Measurements from ENCODE around the gene CNKSR3.

Gene CNKSR3

GRCh38 chr6:154457046-154457713 is 53.3 kb downstream of the CNKSR3 start:
- H3K27ac ChIP-seq = no peak overlapping the region
- H3K4me3 ChIP-seq = no peak overlapping the region
- H3K9ac ChIP-seq (ENCODE audit: insufficient read length) = no peak overlapping the region
- H3K36me3 ChIP-seq (ENCODE audit: insufficient read depth, low read length) = no peaks in the 10 kb centered on the region
- DNase-seq (ENCODE audit: low read depth, low spot score) = no peak
- TF ChIP-seq POLR2AphosphoS5 (IDR thresholded peaks at IDR 0.05; ENCODE audit: borderline replicate concordance, low read depth, low read length) (no peak), FOXP2 (optimal IDR thresholded peaks at IDR 0.05; ENCODE audit: control extremely low read depth, extremely low read length, insufficient read depth) (no peak), EZH2 (IDR thresholded peaks at IDR 0.05) (no peak)
- no peaks in the 10 kb centered on the region for H3K9me3 ChIP-seq (ENCODE audit: low read depth, low read length)

GRCh38 chr6:154453329-154453728 is 57.2 kb downstream of the CNKSR3 start:
- DNase-seq (ENCODE audit: low read depth, low spot score) = no peak
- Histone ChIP-seq H3K36me3 (ENCODE audit: insufficient read depth, low read length) (no peaks in the 10 kb centered on the region), H3K9me3 (ENCODE audit: low read depth, low read length) (no peaks in the 10 kb centered on the region), H3K4me3 (no peak overlapping the region), H3K27ac (no peak overlapping the region), H3K9ac (ENCODE audit: insufficient read length) (no peak overlapping the region)
- no peak for TF ChIP-seq FOXP2 (optimal IDR thresholded peaks at IDR 0.05; ENCODE audit: control extremely low read depth, extremely low read length, insufficient read depth)
- no peak for TF ChIP-seq EZH2 (IDR thresholded peaks at IDR 0.05)
- no peak for TF ChIP-seq POLR2AphosphoS5 (IDR thresholded peaks at IDR 0.05; ENCODE audit: borderline replicate concordance, low read depth, low read length)

GRCh38 chr6:154450498-154450897 is 60.0 kb downstream of the CNKSR3 start:
- TF ChIP-seq FOXP2 (optimal IDR thresholded peaks at IDR 0.05; ENCODE audit: control extremely low read depth, extremely low read length, insufficient read depth) = no peak
- TF ChIP-seq EZH2 (IDR thresholded peaks at IDR 0.05) = no peak
- no peak for TF ChIP-seq POLR2AphosphoS5 (IDR thresholded peaks at IDR 0.05; ENCODE audit: borderline replicate concordance, low read depth, low read length)
- no peak overlapping the region for H3K27ac ChIP-seq
- H3K9ac ChIP-seq (ENCODE audit: insufficient read length) = no peak overlapping the region
- no peaks in the 10 kb centered on the region for H3K9me3 ChIP-seq (ENCODE audit: low read depth, low read length)
- DNase-seq (ENCODE audit: low read depth, low spot score) = no peak
- H3K4me3 ChIP-seq = no peak overlapping the region
- H3K36me3 ChIP-seq (ENCODE audit: insufficient read depth, low read length) = no peaks in the 10 kb centered on the region

DNA sequence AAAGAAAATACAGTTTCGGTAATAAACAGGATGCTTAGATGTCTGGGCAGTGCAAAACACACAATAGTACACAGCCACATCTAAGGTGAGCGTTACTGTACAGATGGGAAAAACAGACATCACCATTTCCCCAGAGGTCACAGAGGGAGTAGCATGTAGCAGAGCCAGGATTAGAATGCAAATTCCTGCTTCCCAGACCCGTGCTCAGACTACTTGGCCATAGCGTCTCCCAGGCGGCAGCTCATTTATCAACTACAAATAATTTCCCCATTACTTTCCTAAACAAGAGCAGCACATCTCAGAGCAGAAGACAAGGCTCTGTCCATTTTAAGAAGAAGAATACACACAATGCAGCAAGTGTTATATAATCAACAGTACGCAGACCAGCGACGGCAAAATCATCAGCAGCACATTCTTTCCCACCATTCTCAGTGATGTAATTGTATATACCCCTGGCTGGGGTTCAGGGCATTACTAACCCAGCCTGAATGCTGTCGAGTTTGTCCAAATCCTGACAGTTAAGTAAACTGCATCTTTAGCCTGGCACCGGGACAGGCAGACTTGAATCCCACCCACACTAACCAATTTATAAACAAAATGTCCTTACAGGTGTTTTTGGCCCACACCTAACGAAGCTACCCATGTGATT is 61.9 kb downstream of the CNKSR3 start:
- no peak overlapping the region for H3K9ac ChIP-seq (ENCODE audit: insufficient read length)
- no peak for DNase-seq (ENCODE audit: low read depth, low spot score)
- no peaks in the 10 kb centered on the region for H3K9me3 ChIP-seq (ENCODE audit: low read depth, low read length)
- H3K36me3 ChIP-seq (ENCODE audit: insufficient read depth, low read length) = no peaks in the 10 kb centered on the region
- H3K4me3 ChIP-seq = no peak overlapping the region
- TF ChIP-seq POLR2AphosphoS5 (IDR thresholded peaks at IDR 0.05; ENCODE audit: borderline replicate concordance, low read depth, low read length) = no peak
- no peak for TF ChIP-seq EZH2 (IDR thresholded peaks at IDR 0.05)
- no peak for TF ChIP-seq FOXP2 (optimal IDR thresholded peaks at IDR 0.05; ENCODE audit: control extremely low read depth, extremely low read length, insufficient read depth)
- H3K27ac ChIP-seq = no peak overlapping the region

DNA sequence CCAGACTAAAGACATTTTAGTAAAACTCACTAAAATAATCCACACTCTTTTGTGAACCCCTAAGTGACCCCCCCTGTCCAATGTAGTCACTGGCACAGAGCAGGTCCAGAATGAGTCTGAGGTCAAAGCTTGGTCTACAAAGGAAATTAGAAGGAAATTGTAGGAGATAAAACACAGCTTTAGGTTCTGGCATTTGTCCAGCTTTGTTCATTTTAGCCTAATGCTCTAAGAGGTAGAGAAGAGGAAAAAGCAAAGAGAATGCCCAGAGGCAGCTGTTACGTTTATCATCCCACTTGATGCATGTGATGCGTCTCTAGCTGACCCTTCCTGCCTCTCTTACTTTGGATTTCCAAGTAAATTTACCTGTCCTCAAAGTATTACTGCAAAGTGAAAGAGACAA is 62.5 kb downstream of the CNKSR3 start:
- TF ChIP-seq FOXP2 (optimal IDR thresholded peaks at IDR 0.05; ENCODE audit: control extremely low read depth, extremely low read length, insufficient read depth) = no peak
- no peak for TF ChIP-seq EZH2 (IDR thresholded peaks at IDR 0.05)
- no peak for TF ChIP-seq POLR2AphosphoS5 (IDR thresholded peaks at IDR 0.05; ENCODE audit: borderline replicate concordance, low read depth, low read length)
- Histone ChIP-seq H3K27ac (no peak overlapping the region), H3K4me3 (no peak overlapping the region), H3K9ac (ENCODE audit: insufficient read length) (no peak overlapping the region), H3K36me3 (ENCODE audit: insufficient read depth, low read length) (no peaks in the 10 kb centered on the region), H3K9me3 (ENCODE audit: low read depth, low read length) (no peaks in the 10 kb centered on the region)
- DNase-seq (ENCODE audit: low read depth, low spot score) = no peak

DNA sequence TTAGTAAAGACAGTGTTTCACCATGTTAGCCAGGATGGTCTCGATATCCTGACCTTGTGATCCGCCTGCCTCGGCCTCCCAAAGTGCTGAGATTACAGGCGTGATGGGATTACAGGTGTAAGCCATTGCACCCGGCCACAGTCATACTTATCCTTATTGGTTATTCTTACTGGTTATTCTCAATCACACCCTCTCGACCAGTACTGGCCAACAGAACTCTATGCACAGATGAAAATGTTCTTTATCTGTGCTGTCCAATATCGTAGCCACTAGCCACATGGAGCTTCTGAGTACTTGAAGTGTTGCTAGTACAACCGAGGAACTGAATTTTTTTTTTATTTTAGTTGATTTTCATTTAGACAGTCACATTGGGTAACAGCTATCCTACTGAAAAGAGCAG is 63.5 kb downstream of the CNKSR3 start:
- H3K36me3 ChIP-seq (ENCODE audit: insufficient read depth, low read length) = no peaks in the 10 kb centered on the region
- TF ChIP-seq POLR2AphosphoS5 (IDR thresholded peaks at IDR 0.05; ENCODE audit: borderline replicate concordance, low read depth, low read length) (no peak), FOXP2 (optimal IDR thresholded peaks at IDR 0.05; ENCODE audit: control extremely low read depth, extremely low read length, insufficient read depth) (no peak), EZH2 (IDR thresholded peaks at IDR 0.05) (no peak)
- no peak for DNase-seq (ENCODE audit: low read depth, low spot score)
- no peak overlapping the region for H3K9ac ChIP-seq (ENCODE audit: insufficient read length)
- H3K27ac ChIP-seq = no peak overlapping the region
- no peaks in the 10 kb centered on the region for H3K9me3 ChIP-seq (ENCODE audit: low read depth, low read length)
- no peak overlapping the region for H3K4me3 ChIP-seq

DNA sequence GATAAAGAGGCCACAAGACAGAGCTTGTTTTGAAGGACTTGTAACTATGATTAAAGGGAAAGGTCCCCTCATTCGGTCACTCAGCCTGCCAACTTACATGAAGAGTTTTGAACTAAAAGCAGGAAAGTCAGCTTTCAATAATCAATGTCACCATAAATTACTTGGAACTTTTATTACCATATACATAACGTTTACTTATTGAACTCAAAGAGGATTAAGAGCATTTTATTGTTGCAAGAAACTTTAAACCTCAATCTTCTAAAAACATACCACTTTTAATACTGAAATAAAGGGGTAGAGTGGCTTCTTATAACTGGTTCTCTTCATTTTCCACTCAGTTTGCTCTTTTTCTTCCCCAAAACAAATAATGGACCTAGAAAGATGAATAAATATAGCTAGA is 65.1 kb downstream of the CNKSR3 start:
- no peak overlapping the region for H3K27ac ChIP-seq
- no peak for DNase-seq (ENCODE audit: low read depth, low spot score)
- TF ChIP-seq FOXP2 (optimal IDR thresholded peaks at IDR 0.05; ENCODE audit: control extremely low read depth, extremely low read length, insufficient read depth) (no peak), POLR2AphosphoS5 (IDR thresholded peaks at IDR 0.05; ENCODE audit: borderline replicate concordance, low read depth, low read length) (no peak), EZH2 (IDR thresholded peaks at IDR 0.05) (no peak)
- no peaks in the 10 kb centered on the region for H3K9me3 ChIP-seq (ENCODE audit: low read depth, low read length)
- no peak overlapping the region for H3K4me3 ChIP-seq
- no peak overlapping the region for H3K9ac ChIP-seq (ENCODE audit: insufficient read length)
- H3K36me3 ChIP-seq (ENCODE audit: insufficient read depth, low read length) = no peaks in the 10 kb centered on the region

GRCh38 chr6:154441995-154442310 is 68.5 kb downstream of the CNKSR3 start:
- Histone ChIP-seq H3K36me3 (ENCODE audit: insufficient read depth, low read length) (no peaks in the 10 kb centered on the region), H3K9me3 (ENCODE audit: low read depth, low read length) (no peaks in the 10 kb centered on the region), H3K27ac (no peak overlapping the region), H3K4me3 (no peak overlapping the region), H3K9ac (ENCODE audit: insufficient read length) (no peak overlapping the region)
- no peak for DNase-seq (ENCODE audit: low read depth, low spot score)
- no peak for TF ChIP-seq EZH2 (IDR thresholded peaks at IDR 0.05)
- no peak for TF ChIP-seq POLR2AphosphoS5 (IDR thresholded peaks at IDR 0.05; ENCODE audit: borderline replicate concordance, low read depth, low read length)
- TF ChIP-seq FOXP2 (optimal IDR thresholded peaks at IDR 0.05; ENCODE audit: control extremely low read depth, extremely low read length, insufficient read depth) = no peak
